Loucy (cell line): ENCODE data around the gene GNB1L.

Source experiments
- H2AFZ ChIP-seq: fragments of 200-600 bp; sonication (generic); 2 replicates; pipeline ENCODE4 v1.6.0; 2016; ENCODE audit warnings: antibody characterized with exemption, mild to moderate bottlenecking, low read length, moderate library complexity
- H3F3A ChIP-seq: fragments of 200-600 bp; 2 replicates; pipeline ENCODE4 v1.6.0; 2016; ENCODE audit warnings: antibody characterized with exemption, low read depth, mild to moderate bottlenecking
- H3K27me3 ChIP-seq: fragments of 200-600 bp; sonication (generic); 2 replicates; pipeline ENCODE4 v1.6.1; 2014; ENCODE audit warnings: low read length, mild to moderate bottlenecking; ENCODE audit not compliant: insufficient read depth, poor library complexity, severe bottlenecking
- H3K36me3 ChIP-seq: fragments of 200-600 bp; sonication (generic); 2 replicates; pipeline ENCODE4 v1.6.1; 2016; ENCODE audit warnings: low read length; ENCODE audit not compliant: insufficient read depth
- H3K4me1 ChIP-seq: fragments of 200-600 bp; sonication (generic); 2 replicates; pipeline ENCODE4 v1.5.1; 2014; ENCODE audit warnings: low read length, mild to moderate bottlenecking; ENCODE audit not compliant: insufficient read depth, poor library complexity, severe bottlenecking
- H3K4me2 ChIP-seq: fragments of 200-600 bp; sonication (generic); 2 replicates; pipeline ENCODE4 v1.6.0; 2014; ENCODE audit warnings: antibody characterized with exemption, low read length, low read depth, mild to moderate bottlenecking; ENCODE audit not compliant: poor library complexity, severe bottlenecking
- H3K4me3 ChIP-seq: fragments of 200-600 bp; sonication (generic); 2 replicates; pipeline ENCODE4 v1.5.1; 2014; ENCODE audit warnings: low read length, mild to moderate bottlenecking, mixed read lengths; ENCODE audit not compliant: poor library complexity, severe bottlenecking
- H3K79me2 ChIP-seq: fragments of 200-600 bp; sonication (generic); 2 replicates; pipeline ENCODE4 v1.6.1; 2014; ENCODE audit warnings: low read length; ENCODE audit not compliant: insufficient read depth
- H3K9ac ChIP-seq: fragments of 200-600 bp; sonication (generic); 2 replicates; pipeline ENCODE4 v1.6.0; 2014; ENCODE audit warnings: mild to moderate bottlenecking, low read depth, low read length, moderate library complexity; ENCODE audit not compliant: poor library complexity, severe bottlenecking
- H3K9me2 ChIP-seq: fragments of 200-600 bp; sonication (generic); replicated peaks from 2 replicates; pipeline ENCODE4 v1.6.1; 2016; ENCODE audit warnings: low read depth, low read length, mixed read lengths
- H3K9me3 ChIP-seq: fragments of 200-600 bp; sonication (generic); 2 replicates; pipeline ENCODE4 v1.6.1; 2014; ENCODE audit warnings: mild to moderate bottlenecking, antibody characterized with exemption, low read length, low read depth; ENCODE audit not compliant: insufficient read depth
- H4K20me1 ChIP-seq: fragments of 200-600 bp; sonication (generic); 2 replicates; pipeline ENCODE4 v1.6.0; 2014; ENCODE audit warnings: antibody characterized with exemption, low read length, mild to moderate bottlenecking; ENCODE audit not compliant: insufficient read depth, poor library complexity, severe bottlenecking
- EZH2phosphoT487 ChIP-seq: fragments of 200-600 bp; IDR thresholded peaks from 2 replicates; pipeline ENCODE4 v1.6.1; 2018; ENCODE audit warnings: antibody characterized with exemption, mild to moderate bottlenecking, moderate library complexity, borderline replicate concordance
- TF ChIP-seq, protein P1 (sequence below): fragments of 200-600 bp; sonication (generic); conservative IDR thresholded peaks from 2 replicates; pipeline ENCODE4 v1.5.1; 2014; ENCODE audit warnings: mild to moderate bottlenecking, antibody characterized with exemption, low read length

The GNB1L gene

DNA sequence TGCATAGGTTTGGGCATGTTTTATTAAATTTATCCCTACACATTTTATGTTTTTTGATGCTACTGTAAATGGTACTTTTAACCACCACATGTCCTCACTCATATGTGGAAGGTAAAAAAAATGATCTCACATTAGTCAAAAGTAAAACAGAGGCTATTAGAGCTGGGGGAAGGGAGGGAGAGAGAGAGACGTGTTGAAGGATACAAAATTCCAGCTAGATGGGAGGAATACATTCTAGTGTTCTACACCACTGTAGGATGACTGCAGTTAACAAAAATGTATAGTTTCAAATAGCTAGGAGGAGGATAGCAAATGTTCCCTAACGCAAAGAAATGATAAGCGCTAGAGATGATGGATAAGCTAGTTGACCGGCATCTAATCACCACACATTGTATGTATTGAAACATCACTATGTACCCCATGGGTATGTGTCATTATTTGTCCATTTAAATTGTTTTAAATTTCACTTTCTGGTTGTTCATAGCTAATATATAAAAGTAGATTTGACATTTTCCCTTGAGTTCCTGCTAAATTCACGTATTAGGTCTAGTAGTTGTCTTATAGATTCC is 9.9 kb upstream of the GNB1L start:
- Histone ChIP-seq H4K20me1 (no peaks in the 10 kb centered on the region), H3K27me3 (no peaks in the 10 kb centered on the region), H3K4me2 (no peak overlapping the region), H3K9me3 (no peaks in the 10 kb centered on the region), H3K9me2 (no peaks in the 10 kb centered on the region), H3K4me1 (no peaks in the 10 kb centered on the region), H3K4me3 (no peak overlapping the region), H3F3A (no peaks in the 10 kb centered on the region), H3K79me2 (no peaks in the 10 kb centered on the region), H2AFZ (no peak overlapping the region), H3K9ac (no peak overlapping the region), H3K36me3 (no peaks in the 10 kb centered on the region)
- TF ChIP-seq, protein P1, sequence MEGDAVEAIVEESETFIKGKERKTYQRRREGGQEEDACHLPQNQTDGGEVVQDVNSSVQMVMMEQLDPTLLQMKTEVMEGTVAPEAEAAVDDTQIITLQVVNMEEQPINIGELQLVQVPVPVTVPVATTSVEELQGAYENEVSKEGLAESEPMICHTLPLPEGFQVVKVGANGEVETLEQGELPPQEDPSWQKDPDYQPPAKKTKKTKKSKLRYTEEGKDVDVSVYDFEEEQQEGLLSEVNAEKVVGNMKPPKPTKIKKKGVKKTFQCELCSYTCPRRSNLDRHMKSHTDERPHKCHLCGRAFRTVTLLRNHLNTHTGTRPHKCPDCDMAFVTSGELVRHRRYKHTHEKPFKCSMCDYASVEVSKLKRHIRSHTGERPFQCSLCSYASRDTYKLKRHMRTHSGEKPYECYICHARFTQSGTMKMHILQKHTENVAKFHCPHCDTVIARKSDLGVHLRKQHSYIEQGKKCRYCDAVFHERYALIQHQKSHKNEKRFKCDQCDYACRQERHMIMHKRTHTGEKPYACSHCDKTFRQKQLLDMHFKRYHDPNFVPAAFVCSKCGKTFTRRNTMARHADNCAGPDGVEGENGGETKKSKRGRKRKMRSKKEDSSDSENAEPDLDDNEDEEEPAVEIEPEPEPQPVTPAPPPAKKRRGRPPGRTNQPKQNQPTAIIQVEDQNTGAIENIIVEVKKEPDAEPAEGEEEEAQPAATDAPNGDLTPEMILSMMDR: no peak
- no peak for TF ChIP-seq EZH2phosphoT487

DNA sequence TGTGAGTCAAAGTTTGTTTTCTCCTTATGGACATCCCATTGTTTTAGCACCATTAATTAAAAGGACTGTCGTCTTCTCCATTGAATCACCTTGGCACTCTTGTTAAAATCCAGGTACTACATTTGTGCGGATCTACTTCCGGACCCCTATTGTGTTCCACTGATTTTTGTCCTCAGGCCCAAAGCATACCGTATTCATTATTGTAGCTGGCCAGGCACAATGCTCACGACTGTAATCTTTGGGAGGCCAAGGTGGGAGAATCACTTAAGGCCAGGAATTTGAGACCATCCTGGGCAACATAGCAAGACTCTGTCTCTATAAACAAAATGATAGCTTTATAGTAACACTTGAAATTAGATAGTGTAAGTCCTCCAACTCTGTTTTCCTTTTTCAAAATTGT is 8.9 kb upstream of the GNB1L start:
- Histone ChIP-seq H3K4me3 (no peak overlapping the region), H3K9me3 (no peaks in the 10 kb centered on the region), H3K36me3 (no peaks in the 10 kb centered on the region), H3K9me2 (no peaks in the 10 kb centered on the region), H3F3A (no peaks in the 10 kb centered on the region), H3K4me2 (no peak overlapping the region), H2AFZ (no peak overlapping the region), H4K20me1 (no peaks in the 10 kb centered on the region), H3K79me2 (no peaks in the 10 kb centered on the region), H3K9ac (no peak overlapping the region), H3K4me1 (no peaks in the 10 kb centered on the region), H3K27me3 (no peaks in the 10 kb centered on the region)
- TF ChIP-seq, protein P1: no peak
- no peak for TF ChIP-seq EZH2phosphoT487

DNA sequence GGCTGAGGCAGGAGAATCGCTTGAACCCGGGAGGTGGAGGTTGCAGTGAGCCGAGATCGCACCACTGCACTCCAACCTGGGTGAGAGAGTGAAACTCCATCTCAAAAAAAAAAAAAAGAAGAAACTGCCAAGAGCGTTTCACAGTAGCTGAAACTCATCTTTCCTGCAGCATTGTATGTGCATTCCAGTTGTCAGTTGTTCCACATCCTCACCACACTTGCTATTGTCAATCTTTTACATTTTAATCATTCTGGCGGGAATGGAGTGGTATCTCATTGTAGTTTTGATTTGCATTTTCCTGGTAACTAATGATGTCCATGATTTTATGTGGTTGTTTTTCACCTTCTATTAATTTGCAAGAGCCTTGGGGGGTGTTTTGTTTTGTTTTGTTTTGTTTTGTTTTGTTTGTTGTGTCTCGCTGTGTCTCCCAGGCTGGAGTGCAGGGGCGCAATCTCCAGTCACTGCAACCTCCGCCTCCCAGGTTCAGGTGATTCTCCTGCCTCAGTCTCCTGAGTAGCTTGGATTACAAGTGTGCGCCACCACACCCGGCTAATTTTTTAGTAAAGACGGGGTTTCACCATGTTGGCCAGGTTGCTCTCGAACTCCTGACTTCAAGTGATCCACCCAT is 8.1 kb upstream of the GNB1L start:
- no peaks in the 10 kb centered on the region for H3K9me3 ChIP-seq
- no peak overlapping the region for H3K9ac ChIP-seq
- peaks cover 2% of the 10 kb centered on the region; the same call in 1 of the 2 replicates for H3K79me2 ChIP-seq
- TF ChIP-seq, protein P1: no peak
- no peak for TF ChIP-seq EZH2phosphoT487
- H3K27me3 ChIP-seq: no peaks in the 10 kb centered on the region
- no peak overlapping the region for H2AFZ ChIP-seq
- no peaks in the 10 kb centered on the region for H4K20me1 ChIP-seq
- no peaks in the 10 kb centered on the region for H3K9me2 ChIP-seq
- no peaks in the 10 kb centered on the region for H3K36me3 ChIP-seq
- H3K4me1 ChIP-seq: no peaks in the 10 kb centered on the region
- H3F3A ChIP-seq: no peaks in the 10 kb centered on the region
- no peak overlapping the region for H3K4me2 ChIP-seq
- H3K4me3 ChIP-seq: no peak overlapping the region
